ENCODE results near the gene NAT16.

The NAT16 gene

DNA sequence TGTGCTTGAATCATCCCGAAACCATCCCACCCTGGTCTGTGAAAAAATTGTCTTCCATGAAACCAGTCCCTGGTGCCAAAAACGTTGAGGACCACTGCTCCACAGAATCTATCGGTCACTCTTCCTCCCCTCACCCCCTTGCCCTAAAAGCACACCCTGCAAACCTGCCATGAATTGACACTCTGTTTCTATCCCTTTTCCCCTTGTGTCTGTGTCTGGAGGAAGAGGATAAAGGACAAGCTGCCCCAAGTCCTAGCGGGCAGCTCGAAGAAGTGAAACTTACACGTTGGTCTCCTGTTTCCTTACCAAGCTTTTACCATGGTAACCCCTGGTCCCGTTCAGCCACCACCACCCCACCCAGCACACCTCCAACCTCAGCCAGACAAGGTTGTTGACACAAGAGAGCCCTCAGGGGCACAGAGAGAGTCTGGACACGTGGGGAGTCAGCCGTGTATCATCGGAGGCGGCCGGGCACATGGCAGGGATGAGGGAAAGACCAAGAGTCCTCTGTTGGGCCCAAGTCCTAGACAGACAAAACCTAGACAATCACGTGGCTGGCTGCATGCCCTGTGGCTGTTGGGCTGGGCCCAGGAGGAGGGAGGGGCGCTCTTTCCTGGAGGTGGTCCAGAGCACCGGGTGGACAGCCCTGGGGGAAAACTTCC, 54.0 kb downstream of the NAT16 start:
- H3K4me3 ChIP-seq (replicated peaks; ENCODE audit: insufficient read depth, low read length) = no peak overlapping the region
- peaks cover 6% of the 10 kb centered on the region for H3K27me3 ChIP-seq (ENCODE audit: insufficient read depth, poor library complexity, severe bottlenecking)
- TF ChIP-seq, protein P1, sequence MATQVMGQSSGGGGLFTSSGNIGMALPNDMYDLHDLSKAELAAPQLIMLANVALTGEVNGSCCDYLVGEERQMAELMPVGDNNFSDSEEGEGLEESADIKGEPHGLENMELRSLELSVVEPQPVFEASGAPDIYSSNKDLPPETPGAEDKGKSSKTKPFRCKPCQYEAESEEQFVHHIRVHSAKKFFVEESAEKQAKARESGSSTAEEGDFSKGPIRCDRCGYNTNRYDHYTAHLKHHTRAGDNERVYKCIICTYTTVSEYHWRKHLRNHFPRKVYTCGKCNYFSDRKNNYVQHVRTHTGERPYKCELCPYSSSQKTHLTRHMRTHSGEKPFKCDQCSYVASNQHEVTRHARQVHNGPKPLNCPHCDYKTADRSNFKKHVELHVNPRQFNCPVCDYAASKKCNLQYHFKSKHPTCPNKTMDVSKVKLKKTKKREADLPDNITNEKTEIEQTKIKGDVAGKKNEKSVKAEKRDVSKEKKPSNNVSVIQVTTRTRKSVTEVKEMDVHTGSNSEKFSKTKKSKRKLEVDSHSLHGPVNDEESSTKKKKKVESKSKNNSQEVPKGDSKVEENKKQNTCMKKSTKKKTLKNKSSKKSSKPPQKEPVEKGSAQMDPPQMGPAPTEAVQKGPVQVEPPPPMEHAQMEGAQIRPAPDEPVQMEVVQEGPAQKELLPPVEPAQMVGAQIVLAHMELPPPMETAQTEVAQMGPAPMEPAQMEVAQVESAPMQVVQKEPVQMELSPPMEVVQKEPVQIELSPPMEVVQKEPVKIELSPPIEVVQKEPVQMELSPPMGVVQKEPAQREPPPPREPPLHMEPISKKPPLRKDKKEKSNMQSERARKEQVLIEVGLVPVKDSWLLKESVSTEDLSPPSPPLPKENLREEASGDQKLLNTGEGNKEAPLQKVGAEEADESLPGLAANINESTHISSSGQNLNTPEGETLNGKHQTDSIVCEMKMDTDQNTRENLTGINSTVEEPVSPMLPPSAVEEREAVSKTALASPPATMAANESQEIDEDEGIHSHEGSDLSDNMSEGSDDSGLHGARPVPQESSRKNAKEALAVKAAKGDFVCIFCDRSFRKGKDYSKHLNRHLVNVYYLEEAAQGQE (IDR thresholded peaks at IDR 0.05; ENCODE audit: insufficient replicate concordance, low read depth) = no peak
- TF ChIP-seq POLR2AphosphoS5 (IDR thresholded peaks at IDR 0.05; ENCODE audit: low read depth) = no peak
- TF ChIP-seq SPI1 (IDR thresholded peaks at IDR 0.05; ENCODE audit: borderline replicate concordance, low read depth) = no peak
- TF ChIP-seq, protein P2, sequence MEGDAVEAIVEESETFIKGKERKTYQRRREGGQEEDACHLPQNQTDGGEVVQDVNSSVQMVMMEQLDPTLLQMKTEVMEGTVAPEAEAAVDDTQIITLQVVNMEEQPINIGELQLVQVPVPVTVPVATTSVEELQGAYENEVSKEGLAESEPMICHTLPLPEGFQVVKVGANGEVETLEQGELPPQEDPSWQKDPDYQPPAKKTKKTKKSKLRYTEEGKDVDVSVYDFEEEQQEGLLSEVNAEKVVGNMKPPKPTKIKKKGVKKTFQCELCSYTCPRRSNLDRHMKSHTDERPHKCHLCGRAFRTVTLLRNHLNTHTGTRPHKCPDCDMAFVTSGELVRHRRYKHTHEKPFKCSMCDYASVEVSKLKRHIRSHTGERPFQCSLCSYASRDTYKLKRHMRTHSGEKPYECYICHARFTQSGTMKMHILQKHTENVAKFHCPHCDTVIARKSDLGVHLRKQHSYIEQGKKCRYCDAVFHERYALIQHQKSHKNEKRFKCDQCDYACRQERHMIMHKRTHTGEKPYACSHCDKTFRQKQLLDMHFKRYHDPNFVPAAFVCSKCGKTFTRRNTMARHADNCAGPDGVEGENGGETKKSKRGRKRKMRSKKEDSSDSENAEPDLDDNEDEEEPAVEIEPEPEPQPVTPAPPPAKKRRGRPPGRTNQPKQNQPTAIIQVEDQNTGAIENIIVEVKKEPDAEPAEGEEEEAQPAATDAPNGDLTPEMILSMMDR (IDR thresholded peaks at IDR 0.05; ENCODE audit: insufficient read depth, low read length) = no peak
- no peak for TF ChIP-seq GABPA (IDR thresholded peaks at IDR 0.05; ENCODE audit: low read depth)
- H3K27ac ChIP-seq (replicated peaks) = no peak overlapping the region
- peak in 1 of 2 experiments; percentile 42 for DNase-seq (ENCODE audit: low read depth in 1 of 2, low spot score in 1 of 2)

DNA sequence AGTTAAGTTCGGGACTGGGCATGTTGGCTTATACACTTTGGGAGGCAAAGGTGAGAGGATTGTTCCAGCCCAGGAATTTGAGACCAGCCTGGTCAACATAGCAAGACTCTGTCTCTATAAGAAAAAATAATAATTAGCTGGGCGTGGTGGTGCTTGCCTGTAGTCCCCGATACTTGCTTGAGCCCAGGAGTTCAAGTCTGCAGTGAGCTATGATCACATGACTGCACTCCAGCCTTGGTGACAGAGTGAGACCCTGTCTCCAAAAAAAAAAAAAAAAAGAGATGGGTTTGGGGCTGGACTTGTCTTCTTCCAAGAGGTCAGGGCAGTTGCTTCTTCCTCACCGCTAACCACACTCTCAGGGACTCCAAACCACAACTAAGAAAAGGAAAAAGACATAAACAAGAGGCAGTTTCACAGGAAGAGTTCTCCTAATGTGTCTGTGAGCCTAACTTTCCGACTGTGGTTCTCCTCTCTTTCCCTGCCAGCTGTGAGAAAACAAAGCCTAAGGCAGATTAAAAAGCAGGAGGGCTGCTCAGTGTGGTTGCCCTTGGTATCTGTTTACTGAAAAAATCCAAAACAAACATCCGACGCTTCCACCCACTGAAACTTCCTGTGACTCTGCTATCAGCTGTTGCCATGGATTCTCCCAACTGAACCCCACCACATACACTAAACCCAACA, 55.6 kb downstream of the NAT16 start:
- peak; percentile 47 to 48 for DNase-seq (ENCODE audit: low read depth in 1 of 2, low spot score in 1 of 2)
- Histone ChIP-seq H3K27ac (replicated peaks) (peak overlapping the region; percentile 34), H3K4me3 (replicated peaks; ENCODE audit: insufficient read depth, low read length) (no peak overlapping the region), H3K27me3 (ENCODE audit: insufficient read depth, poor library complexity, severe bottlenecking) (peaks cover 6% of the 10 kb centered on the region)
- TF ChIP-seq GABPA (IDR thresholded peaks at IDR 0.05; ENCODE audit: low read depth) = no peak
- TF ChIP-seq POLR2AphosphoS5 (IDR thresholded peaks at IDR 0.05; ENCODE audit: low read depth) = no peak; the same call in 1 of the 2 replicates
- no peak; the same call in 1 of the 2 replicates for TF ChIP-seq SPI1 (IDR thresholded peaks at IDR 0.05; ENCODE audit: borderline replicate concordance, low read depth)
- TF ChIP-seq, protein P2 (IDR thresholded peaks at IDR 0.05; ENCODE audit: insufficient read depth, low read length) = no peak
- TF ChIP-seq, protein P1 (IDR thresholded peaks at IDR 0.05; ENCODE audit: insufficient replicate concordance, low read depth) = no peak

- no peak overlapping the region for H3K27ac ChIP-seq (replicated peaks)
- TF ChIP-seq POLR2AphosphoS5 (IDR thresholded peaks at IDR 0.05; ENCODE audit: low read depth) (no peak), SPI1 (IDR thresholded peaks at IDR 0.05; ENCODE audit: borderline replicate concordance, low read depth) (no peak), GABPA (IDR thresholded peaks at IDR 0.05; ENCODE audit: low read depth) (no peak)
- TF ChIP-seq, protein P2 (IDR thresholded peaks at IDR 0.05; ENCODE audit: insufficient read depth, low read length) = no peak
- TF ChIP-seq, protein P1 (IDR thresholded peaks at IDR 0.05; ENCODE audit: insufficient replicate concordance, low read depth) = no peak
Measured at GRCh38 chr7:101123703-101124068, 56.4 kb downstream of the NAT16 start.

More at GRCh38 chr7:101123703-101124068, 56.4 kb downstream of the NAT16 start:
- Histone ChIP-seq H3K27me3 (ENCODE audit: insufficient read depth, poor library complexity, severe bottlenecking) (peaks cover 6% of the 10 kb centered on the region), H3K4me3 (replicated peaks; ENCODE audit: insufficient read depth, low read length) (no peak overlapping the region)
- no peak for DNase-seq (ENCODE audit: low read depth in 1 of 2, low spot score in 1 of 2)
